ENCODE results near the gene PPP2R1B.
"Not testable (repeated sequence)": the region's sequence is repeated elsewhere in the genome, so short reads cannot be mapped to it uniquely, and the experiment has no call there.

Gene PPP2R1B

GRCh38 chr11:111777094-111778046 is 11.2 kb upstream of the PPP2R1B start:
- DNase-seq (ENCODE audit: extremely low spot score) = peak; percentile 62
- TF ChIP-seq CTCF (IDR thresholded peaks at IDR 0.05; ENCODE audit: control extremely low read depth, extremely low read depth, low read depth, missing control alignments) = peak; percentile 63
- ChIA-PET CTCF (interaction anchor here (0.5 to 4.7 kb wide), 63 partner anchors 10 to 256 kb away, joined by 3 to 72 read pairs (median 4); partner anchors contain the start of genes ALG9, PPP2R1B and SIK2), POLR2A (no interaction called here)

DNA sequence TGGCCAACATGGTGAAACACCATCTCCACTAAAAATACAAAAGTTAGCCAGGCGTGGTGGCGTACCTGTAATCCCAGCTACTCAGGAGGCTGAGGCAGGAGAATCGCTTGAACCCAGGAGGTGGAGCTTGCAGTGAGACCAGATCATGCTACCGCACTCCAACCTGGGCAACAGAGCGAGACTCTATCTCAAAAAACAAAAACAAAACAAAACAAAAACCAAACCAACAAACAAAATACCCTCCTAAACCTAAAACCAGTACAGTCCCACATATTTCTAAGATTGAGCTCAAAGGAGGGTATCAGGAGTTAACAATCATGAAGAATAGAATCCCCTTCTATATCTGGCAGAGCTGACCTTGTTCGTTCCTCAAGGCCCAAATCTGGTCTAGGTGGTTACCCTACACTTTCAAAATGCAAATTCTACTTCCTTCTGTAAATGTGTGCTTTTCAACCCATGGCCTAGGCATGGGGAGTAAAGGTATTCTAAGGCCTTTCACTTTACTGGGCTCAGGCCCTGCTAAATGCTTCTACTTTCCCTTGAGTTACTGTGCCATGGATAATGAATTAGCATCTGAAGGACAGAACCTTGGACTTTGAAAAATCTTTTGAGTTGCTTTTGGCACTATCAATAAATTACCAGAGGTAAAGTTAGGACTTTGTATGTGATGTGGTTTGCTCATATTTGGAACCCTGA is 10.4 kb upstream of the PPP2R1B start:
- ChIA-PET CTCF (interaction anchor here (0.6 to 4.7 kb wide), 46 partner anchors 9 to 216 kb away, joined by 3 to 72 read pairs (median 5); partner anchors contain the start of genes PPP2R1B and SIK2), POLR2A (no interaction called here)
- no peak for TF ChIP-seq CTCF (IDR thresholded peaks at IDR 0.05; ENCODE audit: control extremely low read depth, extremely low read depth, low read depth, missing control alignments)
- peak; percentile 62 for DNase-seq (ENCODE audit: extremely low spot score)

GRCh38 chr11:111774955-111775710 is 8.9 kb upstream of the PPP2R1B start:
- ChIA-PET POLR2A (no interaction called here), CTCF (interaction anchor here (1.0 to 3.7 kb wide), 7 partner anchors 8 to 188 kb away, joined by 3 to 72 read pairs (median 4); partner anchors contain the start of genes PPP2R1B and SIK2)

GRCh38 chr11:111772535-111772934 is 6.3 kb upstream of the PPP2R1B start:
- ChIA-PET POLR2A (no interaction called here), CTCF (interaction anchor here (1.3 to 2.0 kb wide), 3 partner anchors 14 to 186 kb away, joined by 4 to 5 read pairs (median 5); no protein-coding TSS in a partner anchor)
- no peak for TF ChIP-seq CTCF (IDR thresholded peaks at IDR 0.05; ENCODE audit: control extremely low read depth, extremely low read depth, low read depth, missing control alignments)
- no peak for DNase-seq (ENCODE audit: extremely low spot score)

More at GRCh38 chr11:111774955-111775710, 8.9 kb upstream of the PPP2R1B start:
- DNase-seq (ENCODE audit: extremely low spot score) = no peak
- no peak for TF ChIP-seq CTCF (IDR thresholded peaks at IDR 0.05; ENCODE audit: control extremely low read depth, extremely low read depth, low read depth, missing control alignments)

GRCh38 chr11:111771205-111771604 is 5.0 kb upstream of the PPP2R1B start:
- POLR2A ChIA-PET = not testable (repeated sequence)
- CTCF ChIA-PET = interaction anchor here (1.4 to 3.0 kb wide), 3 partner anchors 8 to 133 kb away, joined by 3 to 16 read pairs (median 4); no protein-coding TSS in a partner anchor

DNA sequence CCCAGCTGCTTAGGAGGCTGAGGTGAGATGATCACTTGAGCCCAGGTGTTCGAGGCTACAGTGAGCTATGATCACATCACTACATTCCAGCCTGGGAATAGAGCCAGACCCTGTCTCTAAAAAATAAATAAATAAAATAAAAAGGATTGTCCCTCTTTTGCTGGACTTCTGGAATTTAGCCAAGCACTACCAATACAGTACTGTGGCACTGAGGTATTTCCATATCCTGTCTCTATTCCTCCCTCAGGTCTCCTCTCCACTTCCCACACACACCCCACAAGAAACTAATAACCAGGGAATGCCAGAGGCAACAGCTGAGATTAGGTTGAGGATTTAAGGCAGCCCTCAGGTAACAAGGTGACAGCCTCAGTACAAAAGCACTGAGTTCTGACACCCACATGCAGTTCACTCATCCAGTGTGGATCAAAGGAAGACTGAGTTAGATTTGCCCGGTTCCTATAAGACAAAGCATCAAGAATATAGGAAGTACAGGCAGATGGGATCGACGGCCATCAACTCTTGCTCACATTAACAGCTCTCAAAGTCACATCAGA is 4.5 kb upstream of the PPP2R1B start:
- ChIA-PET CTCF (interaction anchor here (1.4 to 3.0 kb wide), 4 partner anchors 9 to 133 kb away, joined by 3 to 16 read pairs (median 6); no protein-coding TSS in a partner anchor), POLR2A (no interaction called here)
- no peak for DNase-seq (ENCODE audit: extremely low spot score)
- peak; percentile 1 for TF ChIP-seq CTCF (IDR thresholded peaks at IDR 0.05; ENCODE audit: control extremely low read depth, extremely low read depth, low read depth, missing control alignments)

More at GRCh38 chr11:111771205-111771604, 5.0 kb upstream of the PPP2R1B start:
- DNase-seq (ENCODE audit: extremely low spot score) = not testable (repeated sequence)

Data from GM10248 (cell line).